Endothelial cell (in vitro differentiated cells): ENCODE data around the gene LGR6. TPM values are rescaled to one million over a fixed set of nuclear protein-coding genes. Genes with fewer than 3 reads are reported as not detected.

Source experiments
- DNase-seq: peaks from one replicate; pipeline ENCODE4 v3.0.0; 2021; ENCODE audit warnings: low spot score
- H3K27ac Mint-ChIP-seq: one replicate; pipeline ENCODE4 v1.8.0; 2021; ENCODE audit warnings: mixed read lengths, inconsistent platforms; ENCODE audit not compliant: unreplicated experiment
- H3K27me3 Mint-ChIP-seq: one replicate; pipeline ENCODE4 v1.8.0; 2021; ENCODE audit warnings: mild to moderate bottlenecking, moderate library complexity, mixed read lengths, inconsistent platforms; ENCODE audit not compliant: unreplicated experiment
- H3K36me3 Mint-ChIP-seq: one replicate; pipeline ENCODE4 v1.8.0; 2021; ENCODE audit warnings: mild to moderate bottlenecking, low read depth, mixed read lengths, inconsistent platforms; ENCODE audit not compliant: unreplicated experiment
- H3K4me1 Mint-ChIP-seq: one replicate; pipeline ENCODE4 v1.8.0; 2021; ENCODE audit warnings: mild to moderate bottlenecking, mixed read lengths, inconsistent platforms; ENCODE audit not compliant: unreplicated experiment
- H3K4me3 Mint-ChIP-seq: one replicate; pipeline ENCODE4 v1.8.0; 2021; ENCODE audit warnings: mild to moderate bottlenecking, mixed read lengths, inconsistent platforms; ENCODE audit not compliant: unreplicated experiment
- H3K9me3 Mint-ChIP-seq: one replicate; pipeline ENCODE4 v1.8.0; 2021; ENCODE audit warnings: mixed read lengths, inconsistent platforms; ENCODE audit not compliant: unreplicated experiment
- CTCF ChIP-seq: fragments of 200-600 bp; sonication (generic); IDR thresholded peaks from one replicate; pipeline ENCODE4 v1.5.0; 2021; ENCODE audit warnings: antibody characterized with exemption; ENCODE audit not compliant: unreplicated experiment
- total RNA-seq: library from RNA; stranded (reverse); fragmentation: NEBNext Ultra II Directional; extraction: Animal tissue kit (Norgen Biotek cat#: 25700); gene quantifications from one replicate; pipeline ENCODE4 v1.2.1, GENCODE V29; 2021; ENCODE audit not compliant: unreplicated experiment

Gene LGR6
- total RNA-seq, 1 donor from 2014 or later = 0.23 TPM

GRCh38 chr1:202146279-202146678, 47.3 kb upstream of the LGR6 start:
- no peak overlapping the region for H3K4me3 Mint-ChIP-seq
- peaks cover 9% of the 10 kb centered on the region for H3K4me1 Mint-ChIP-seq
- peaks cover 8% of the 10 kb centered on the region for H3K36me3 Mint-ChIP-seq
- H3K27me3 Mint-ChIP-seq = peaks cover 20% of the 10 kb centered on the region
- H3K9me3 Mint-ChIP-seq = no peaks in the 10 kb centered on the region
- no peak for TF ChIP-seq CTCF
- DNase-seq = no peak
- no peak overlapping the region for H3K27ac Mint-ChIP-seq

- Mint-ChIP-seq H3K36me3 (peaks cover 8% of the 10 kb centered on the region), H3K4me3 (no peak overlapping the region), H3K9me3 (no peaks in the 10 kb centered on the region), H3K27me3 (peaks cover 20% of the 10 kb centered on the region), H3K27ac (no peak overlapping the region), H3K4me1 (peaks cover 9% of the 10 kb centered on the region)
- no peak for DNase-seq
- no peak for TF ChIP-seq CTCF
Observed at GRCh38 chr1:202146993-202147392, 46.6 kb upstream of the LGR6 start.

GRCh38 chr1:202148391-202148790, 45.2 kb upstream of the LGR6 start:
- Mint-ChIP-seq H3K9me3 (no peaks in the 10 kb centered on the region), H3K36me3 (peaks cover 8% of the 10 kb centered on the region), H3K27me3 (peaks cover 16% of the 10 kb centered on the region), H3K4me3 (no peak overlapping the region), H3K4me1 (peaks cover 7% of the 10 kb centered on the region), H3K27ac (no peak overlapping the region)
- no peak for TF ChIP-seq CTCF
- DNase-seq = no peak

GRCh38 chr1:202149566-202149965, 44.0 kb upstream of the LGR6 start:
- Mint-ChIP-seq H3K36me3 (peaks cover 8% of the 10 kb centered on the region), H3K4me3 (no peak overlapping the region), H3K4me1 (peaks cover 7% of the 10 kb centered on the region), H3K27ac (no peak overlapping the region), H3K27me3 (peaks cover 12% of the 10 kb centered on the region), H3K9me3 (no peaks in the 10 kb centered on the region)
- DNase-seq = no peak
- TF ChIP-seq CTCF = no peak

GRCh38 chr1:202150187-202150586, 43.4 kb upstream of the LGR6 start:
- H3K27me3 Mint-ChIP-seq = peaks cover 12% of the 10 kb centered on the region
- H3K9me3 Mint-ChIP-seq = no peaks in the 10 kb centered on the region
- H3K4me3 Mint-ChIP-seq = no peak overlapping the region
- peaks cover 8% of the 10 kb centered on the region for H3K36me3 Mint-ChIP-seq
- peaks cover 11% of the 10 kb centered on the region for H3K4me1 Mint-ChIP-seq
- no peak overlapping the region for H3K27ac Mint-ChIP-seq
- no peak for TF ChIP-seq CTCF
- no peak for DNase-seq
